Measurements from ENCODE around the gene DIAPH2.
"Not testable (repeated sequence)": the region's sequence is repeated elsewhere in the genome, so short reads cannot be mapped to it uniquely, and the experiment has no call there.

The DIAPH2 gene

DNA sequence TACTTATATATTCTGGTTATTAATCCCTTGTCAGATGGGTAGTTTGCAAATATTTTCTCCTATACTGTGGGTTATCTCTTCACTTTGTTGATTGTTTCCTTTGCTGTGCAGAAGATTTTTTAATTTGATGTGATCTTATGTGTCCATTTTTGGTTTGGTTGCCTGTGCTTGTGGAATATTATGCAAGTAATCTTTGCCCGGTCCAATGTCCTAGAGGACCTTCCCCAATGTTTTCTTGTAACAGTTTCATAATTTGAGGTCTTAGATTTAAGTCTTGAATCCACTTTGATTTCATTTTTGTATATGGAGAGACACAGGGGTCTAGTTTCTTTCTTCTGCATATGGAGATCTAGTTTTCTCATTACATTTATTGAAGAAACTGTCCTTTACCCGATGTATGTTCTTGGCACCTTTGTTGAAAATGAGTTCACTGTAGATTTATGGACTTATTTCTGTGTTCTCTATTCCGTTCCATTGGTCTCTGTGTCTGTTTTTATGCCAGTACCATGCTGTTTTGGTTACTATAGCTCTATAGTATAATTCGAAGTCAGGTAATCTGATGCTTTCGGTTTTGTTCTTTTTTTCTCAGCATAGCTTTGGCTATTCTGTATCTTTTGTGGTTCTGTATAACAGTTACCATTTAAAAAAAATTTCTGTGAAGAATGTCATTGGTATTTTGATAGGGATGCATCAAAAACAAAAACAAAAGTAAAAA lies 34.7 kb downstream of the DIAPH2 start:
- no peak for DNase-seq

GRCh38 chrX:96721354-96721753 lies 36.7 kb downstream of the DIAPH2 start:
- no peak for DNase-seq

DNA sequence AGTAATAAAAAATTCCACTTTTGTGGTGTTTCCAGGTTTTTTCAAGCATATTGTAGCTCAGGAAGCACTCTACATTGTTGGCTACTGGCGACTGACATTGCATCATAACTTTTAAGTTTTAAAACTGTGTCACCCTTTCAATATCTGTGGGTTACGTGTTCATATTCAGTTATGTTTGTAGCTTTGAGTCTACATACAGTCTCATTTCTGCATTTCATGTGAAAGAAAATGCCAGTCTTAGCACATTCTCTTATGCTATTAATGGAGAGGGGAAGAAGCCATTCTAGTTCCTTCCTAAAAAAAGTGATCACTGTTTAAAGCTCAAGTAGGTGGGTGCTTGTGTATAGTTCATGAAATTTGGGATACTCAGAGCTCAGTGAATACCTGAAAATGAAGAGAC lies 38.1 kb downstream of the DIAPH2 start:
- no peak for DNase-seq

DNA sequence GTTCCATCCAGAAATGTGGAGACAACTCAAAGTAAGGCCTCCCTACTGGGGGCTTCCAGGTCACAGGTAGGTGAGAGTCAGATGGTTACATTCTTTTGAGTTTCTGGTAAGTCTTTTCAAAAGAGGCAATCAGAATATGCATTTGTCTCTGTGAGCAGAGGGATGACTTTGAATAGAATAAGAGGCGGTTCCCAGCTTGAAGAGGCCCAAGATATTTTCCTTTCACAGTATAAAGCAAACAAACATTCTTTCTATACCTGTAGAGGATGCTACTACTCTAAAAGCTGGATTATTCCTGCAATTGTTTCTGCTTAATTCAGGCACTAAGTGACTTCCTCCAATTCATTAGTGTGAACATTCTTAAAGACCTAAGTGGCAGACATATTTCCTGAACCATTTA lies 44.4 kb downstream of the DIAPH2 start:
- no peak for DNase-seq

GRCh38 chrX:96729868-96730643 lies 45.4 kb downstream of the DIAPH2 start:
- DNase-seq: no peak

- not testable (repeated sequence) for DNase-seq
These were observed 46.4 kb downstream of the DIAPH2 start for GRCh38 chrX:96731000-96731399.

- DNase-seq: no peak
These were observed 58.9 kb downstream of the DIAPH2 start for GRCh38 chrX:96743367-96744073.

- DNase-seq: no peak
These were observed 68.1 kb downstream of the DIAPH2 start for GRCh38 chrX:96752781-96753180.

DNA sequence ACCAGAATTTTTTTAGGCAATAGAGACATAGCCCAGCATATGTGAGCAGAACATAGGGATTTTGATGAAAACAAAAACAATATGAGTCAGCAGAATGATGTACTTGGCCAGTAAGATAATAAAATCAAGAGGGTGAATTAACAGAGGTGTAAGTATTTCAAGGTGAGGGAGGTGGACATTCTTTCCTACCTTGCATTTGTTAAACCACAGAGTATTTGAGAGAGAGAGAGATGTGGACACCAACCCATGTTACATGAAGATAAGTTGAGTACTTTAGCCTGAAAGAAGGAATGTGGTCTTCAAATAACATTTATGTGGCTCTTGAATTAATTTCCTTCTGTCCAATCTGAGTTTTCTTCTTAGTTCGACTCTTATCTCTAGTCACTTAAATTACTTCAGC lies 68.6 kb downstream of the DIAPH2 start:
- DNase-seq: no peak

DNA sequence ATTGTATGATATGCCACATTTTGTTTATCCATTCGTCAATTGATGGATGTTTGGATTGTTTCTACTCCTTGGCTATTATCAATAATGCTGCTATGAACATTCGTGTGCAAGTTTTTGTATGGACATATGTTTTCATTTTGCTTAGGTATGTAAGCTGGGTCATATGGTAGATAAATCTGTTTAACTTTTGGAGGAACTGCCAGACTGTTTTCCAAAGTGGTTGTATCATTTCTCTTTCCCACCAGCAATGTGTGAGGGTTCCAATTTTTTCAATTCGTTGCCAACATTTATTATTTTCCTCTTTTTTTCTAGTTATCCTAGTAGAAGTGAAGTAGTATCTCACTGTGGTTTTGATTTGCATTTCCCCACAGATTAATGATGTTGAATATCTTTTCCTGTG lies 71.8 kb downstream of the DIAPH2 start:
- no peak for DNase-seq

DNA sequence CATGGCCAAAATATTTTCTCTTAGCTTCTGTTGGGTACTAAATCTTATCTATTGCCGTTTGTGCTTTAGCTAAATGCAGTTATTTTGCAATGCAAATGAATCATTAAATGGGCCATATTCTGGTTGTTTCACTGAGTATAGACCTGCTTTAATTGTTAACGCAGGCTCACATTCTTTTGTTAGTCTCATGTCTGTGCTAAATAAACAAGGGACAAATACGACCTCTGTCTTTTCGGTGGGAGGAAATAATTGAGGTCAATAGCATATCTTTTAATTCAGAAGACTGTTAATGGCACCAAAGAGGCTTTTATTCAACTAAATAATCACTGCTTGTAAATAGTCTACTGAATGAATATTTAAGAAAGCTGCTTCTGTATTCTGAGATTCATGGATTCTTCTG lies 76.9 kb downstream of the DIAPH2 start:
- no peak for DNase-seq

GRCh38 chrX:96763608-96764007 lies 79.0 kb downstream of the DIAPH2 start:
- DNase-seq: no peak

- DNase-seq: no peak
These were observed 80.2 kb downstream of the DIAPH2 start for GRCh38 chrX:96764864-96765263.

GRCh38 chrX:96770315-96770714 lies 85.7 kb downstream of the DIAPH2 start:
- DNase-seq: no peak

DNA sequence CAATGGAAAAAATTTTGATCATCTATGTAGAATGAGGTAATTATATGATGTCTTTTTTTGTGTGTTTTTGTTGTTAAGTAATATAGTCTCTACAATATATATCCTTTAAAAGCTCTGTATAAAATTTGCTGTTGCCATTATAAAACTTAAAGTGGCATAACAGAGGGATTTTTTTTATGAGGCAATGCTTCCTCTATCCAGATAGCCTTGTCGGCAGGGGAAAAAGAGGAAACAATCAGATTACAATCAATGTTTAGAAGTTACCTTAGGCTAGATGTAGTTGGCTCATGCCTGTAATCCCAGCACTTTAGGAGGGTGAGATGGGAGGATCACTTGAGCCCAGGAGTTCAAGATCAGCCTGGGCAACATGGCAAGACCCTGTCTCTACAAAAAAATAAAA lies 86.8 kb downstream of the DIAPH2 start:
- DNase-seq: no peak

DNA sequence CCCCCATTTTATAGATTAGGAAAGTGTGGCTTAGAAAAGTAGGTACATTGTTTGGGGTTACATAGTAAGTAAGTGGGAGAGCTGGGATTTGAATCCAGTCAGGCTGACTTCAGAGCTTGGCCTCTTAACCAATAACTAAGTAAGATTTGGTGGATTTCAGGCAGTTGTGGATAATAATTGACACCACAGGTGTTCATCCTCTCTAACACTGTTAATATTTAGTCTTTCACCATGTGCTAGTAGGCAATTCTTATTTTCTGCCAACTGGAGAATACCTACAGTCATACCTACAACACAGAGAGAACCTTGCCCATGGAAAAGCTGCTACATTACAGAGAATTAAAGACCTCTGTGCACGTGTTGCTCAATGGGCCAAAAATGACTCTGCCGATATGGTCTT lies 89.5 kb downstream of the DIAPH2 start:
- no peak for DNase-seq

GRCh38 chrX:96776966-96777365 lies 92.3 kb downstream of the DIAPH2 start:
- no peak for DNase-seq

DNA sequence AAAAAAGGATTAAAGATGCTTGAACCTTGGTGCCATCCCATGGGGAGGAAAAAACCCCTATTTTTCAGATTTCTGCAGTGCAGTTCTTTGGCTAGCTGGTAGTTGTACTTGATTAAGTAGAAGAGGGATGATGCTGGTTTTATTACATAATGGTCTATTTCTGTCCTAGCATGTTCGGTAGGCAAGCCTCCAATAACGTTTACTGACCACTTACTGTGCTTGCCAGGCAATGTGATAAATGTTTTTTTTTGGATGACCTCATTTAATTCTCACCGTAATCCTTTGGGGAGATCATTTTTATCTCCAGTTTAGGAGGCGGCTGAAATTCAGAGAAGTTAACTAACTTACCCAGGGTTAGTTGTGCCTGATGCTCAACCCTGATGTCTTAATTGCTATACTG lies 106.9 kb downstream of the DIAPH2 start:
- no peak for DNase-seq

- no peak for DNase-seq
These were observed 107.4 kb downstream of the DIAPH2 start for GRCh38 chrX:96792047-96792446.

DNA sequence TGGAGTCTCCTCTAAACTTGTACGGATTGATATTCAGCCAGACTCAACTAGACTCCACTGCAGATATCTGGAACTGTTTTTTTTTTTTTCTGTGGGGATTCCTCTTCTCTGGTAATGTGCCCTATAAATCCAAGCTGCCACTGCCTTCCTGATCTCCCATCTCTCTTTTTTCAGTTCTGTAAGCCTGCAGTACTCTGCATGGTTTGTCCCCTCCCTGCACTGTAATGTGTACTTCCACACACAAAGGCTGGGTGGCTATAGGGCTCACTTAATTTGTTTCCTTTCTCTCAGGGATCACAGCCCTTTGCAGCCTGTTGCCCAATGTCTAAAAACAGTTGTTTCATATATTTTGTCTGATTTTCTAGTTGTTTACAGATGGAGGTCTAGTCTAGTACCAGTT lies 114.3 kb downstream of the DIAPH2 start:
- no peak for DNase-seq

GRCh38 chrX:96807318-96807717 lies 122.7 kb downstream of the DIAPH2 start:
- DNase-seq: no peak

GRCh38 chrX:96820935-96821334 lies 136.3 kb downstream of the DIAPH2 start:
- no peak for DNase-seq

DNA sequence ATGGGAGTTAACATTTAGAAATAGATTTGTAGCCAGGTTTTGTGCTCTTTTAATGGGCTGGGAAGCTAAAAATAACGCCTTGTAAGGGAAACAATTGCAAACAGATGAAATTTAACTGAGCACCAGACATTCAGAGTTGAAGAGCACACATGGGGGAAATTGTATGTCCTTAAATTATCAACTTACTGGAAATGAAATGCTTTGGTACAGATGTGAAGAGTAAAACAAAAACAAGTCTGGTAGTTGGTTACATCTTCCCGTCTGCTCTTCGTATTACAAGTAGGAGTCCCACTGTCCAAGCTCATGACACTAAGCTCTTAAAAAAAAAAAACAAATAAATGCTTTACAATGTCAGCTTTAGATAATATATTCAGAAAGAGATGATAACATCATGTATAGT lies 139.5 kb downstream of the DIAPH2 start:
- DNase-seq: no peak

DNA sequence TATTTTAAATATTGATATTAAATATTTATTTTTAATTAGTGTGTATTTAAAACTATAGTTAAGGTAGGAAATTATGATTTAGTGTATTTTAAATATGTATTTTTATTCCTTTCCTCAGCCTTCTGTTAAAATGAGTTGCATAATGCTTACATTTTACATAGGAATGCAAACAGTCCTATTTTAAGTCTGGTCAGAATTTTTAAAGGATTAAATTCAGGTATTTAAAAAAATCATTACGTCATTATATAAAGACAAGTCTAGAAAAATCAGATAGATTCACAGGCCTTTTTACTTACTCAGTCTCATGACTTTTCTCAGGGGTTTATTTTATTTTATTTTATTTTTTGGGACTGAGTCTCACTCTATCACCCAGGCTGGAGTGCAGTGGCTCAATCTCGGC lies 148.7 kb downstream of the DIAPH2 start:
- no peak for DNase-seq

Measured in activated effector memory CD4-positive, alpha-beta T cell treated with Interleukin-2 at 50 U/mL for 16 hours (primary cell).